NCI-H2196 (cell line): ENCODE measurements around the gene TMCO2.

Source experiments
- DNase-seq: peaks from one replicate; lab custom pipeline; 2025; ENCODE audit not compliant: unreplicated experiment; lab: John Stamatoyannopoulos, UW

TMCO2 gene

DNA sequence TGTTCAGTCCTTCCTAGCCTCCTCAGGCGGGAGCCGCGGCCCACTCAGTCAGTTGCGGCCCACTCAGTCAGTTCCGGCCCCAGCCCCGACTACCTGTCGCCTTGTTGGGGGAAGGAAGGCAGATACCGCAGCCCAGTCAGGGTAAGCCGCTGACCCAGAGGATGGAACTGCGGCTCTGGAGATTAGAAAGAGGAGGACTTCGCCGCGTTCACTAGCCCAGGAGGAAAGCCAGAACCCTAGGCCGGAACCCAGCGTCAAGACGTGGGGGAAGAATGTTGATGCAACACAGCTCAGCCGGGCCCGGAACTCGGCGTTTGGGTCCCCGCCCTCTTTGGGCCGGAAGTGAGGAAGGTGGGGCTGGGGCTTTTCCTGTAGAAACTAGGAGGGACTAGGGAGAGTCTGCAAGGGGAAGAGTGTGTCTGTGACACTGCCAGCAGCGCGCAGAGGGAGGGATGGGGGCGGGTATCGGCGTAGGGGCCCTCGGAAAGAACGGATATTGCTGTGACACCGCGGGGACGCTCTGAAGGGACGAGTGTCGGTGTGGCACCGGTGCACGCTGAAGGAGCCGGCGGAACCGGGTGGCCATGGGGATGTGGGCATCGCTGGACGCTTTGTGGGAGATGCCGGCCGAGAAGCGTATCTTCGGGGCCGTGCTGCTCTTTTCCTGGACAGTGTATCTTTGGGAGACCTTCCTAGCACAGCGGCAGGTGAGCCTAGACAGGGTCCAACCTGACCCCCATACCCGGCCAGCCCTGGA lies 10.1 kb downstream of the TMCO2 start, which contains the start of gene ZMPSTE24:
TSS of gene ZMPSTE24 (plus strand) at position 549 of the 757 bp plus-strand sequence. CDS start at position 585, 36 bp downstream.
- peak; percentile 95 for DNase-seq

- no peak for DNase-seq
These were observed 10.7 kb downstream of the TMCO2 start for GRCh38 chr1:40258445-40258769.

GRCh38 chr1:40264354-40264781 lies 16.6 kb downstream of the TMCO2 start:
- no peak for DNase-seq

DNA sequence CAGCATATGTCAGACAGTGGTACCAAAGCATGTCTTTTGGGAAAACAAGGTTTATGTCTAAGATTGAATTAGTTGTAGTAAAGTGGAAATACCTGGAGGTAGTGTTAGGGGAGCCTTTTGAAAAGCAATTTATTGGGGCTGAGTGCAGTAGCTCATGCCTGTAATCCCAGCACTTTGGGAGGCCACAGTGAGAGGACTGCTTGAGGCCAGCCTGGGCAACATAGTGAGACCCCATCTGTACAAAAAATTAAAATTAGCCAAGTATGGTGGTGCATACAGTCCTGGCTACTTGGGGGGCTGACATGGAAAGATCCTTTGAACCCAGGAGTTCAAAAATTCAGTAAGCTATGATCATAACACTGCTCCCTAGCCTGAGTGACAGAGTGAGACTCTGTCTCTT lies 17.6 kb downstream of the TMCO2 start:
- DNase-seq = no peak

DNA sequence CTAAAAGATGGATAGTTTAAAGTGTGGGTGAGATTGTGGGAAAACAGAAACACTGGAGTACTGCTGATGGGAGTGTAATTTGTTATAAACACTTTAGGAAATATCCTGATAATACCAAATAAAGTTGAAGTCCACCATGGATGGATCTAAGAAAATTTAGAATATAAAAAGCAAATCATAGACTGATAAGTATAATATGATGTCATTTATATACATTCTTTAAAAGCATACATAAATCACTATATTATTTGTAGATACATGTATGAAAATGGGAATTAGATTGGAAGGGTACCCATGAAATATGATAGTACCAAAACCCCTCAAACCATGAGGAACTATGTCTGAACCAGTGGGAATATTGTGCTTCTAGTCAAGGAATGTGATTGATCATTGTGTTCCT lies 18.2 kb downstream of the TMCO2 start:
- no peak for DNase-seq

DNA sequence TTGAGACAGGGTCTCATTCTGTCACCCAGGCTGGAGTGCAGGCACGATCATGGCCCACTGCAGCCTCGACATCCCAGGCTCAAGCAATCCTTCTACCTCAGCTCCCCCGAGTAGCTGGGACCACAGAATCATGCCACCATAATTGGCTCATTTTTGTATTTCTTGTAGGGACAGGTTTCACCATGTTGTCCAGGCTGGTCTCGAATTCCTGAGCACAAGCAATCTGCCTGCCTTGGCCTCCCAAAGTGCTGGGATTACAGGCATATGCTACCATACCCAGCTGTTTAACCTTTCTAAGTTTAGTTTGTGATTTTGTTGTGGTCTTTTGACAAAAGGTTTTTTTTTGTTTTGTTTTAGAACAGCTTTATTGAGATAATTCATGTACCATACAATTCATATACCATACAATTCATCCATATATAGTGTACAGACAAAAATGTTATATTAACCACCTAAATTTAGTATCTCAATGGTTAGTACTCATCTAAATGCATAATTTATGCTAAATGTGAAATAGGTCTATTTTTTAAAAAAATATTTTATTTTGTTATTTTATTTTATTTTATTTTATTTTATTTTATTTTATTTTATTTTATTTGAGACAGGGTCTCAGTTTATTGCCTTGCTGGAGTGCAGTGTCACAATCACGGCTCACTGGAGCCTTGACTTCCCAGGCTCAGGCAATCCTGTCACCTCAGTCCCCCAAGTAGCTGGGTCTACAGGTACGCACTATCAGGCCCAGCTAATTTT lies 19.2 kb downstream of the TMCO2 start:
- no peak for DNase-seq

- peak; percentile 11 for DNase-seq
These were observed 20.0 kb downstream of the TMCO2 start for GRCh38 chr1:40267767-40268187.

GRCh38 chr1:40268211-40268610 lies 20.5 kb downstream of the TMCO2 start:
- no peak for DNase-seq

- no peak for DNase-seq
These were observed 22.6 kb downstream of the TMCO2 start for GRCh38 chr1:40270152-40270834.

- no peak for DNase-seq
These were observed 25.0 kb downstream of the TMCO2 start for GRCh38 chr1:40272653-40273213.

DNA sequence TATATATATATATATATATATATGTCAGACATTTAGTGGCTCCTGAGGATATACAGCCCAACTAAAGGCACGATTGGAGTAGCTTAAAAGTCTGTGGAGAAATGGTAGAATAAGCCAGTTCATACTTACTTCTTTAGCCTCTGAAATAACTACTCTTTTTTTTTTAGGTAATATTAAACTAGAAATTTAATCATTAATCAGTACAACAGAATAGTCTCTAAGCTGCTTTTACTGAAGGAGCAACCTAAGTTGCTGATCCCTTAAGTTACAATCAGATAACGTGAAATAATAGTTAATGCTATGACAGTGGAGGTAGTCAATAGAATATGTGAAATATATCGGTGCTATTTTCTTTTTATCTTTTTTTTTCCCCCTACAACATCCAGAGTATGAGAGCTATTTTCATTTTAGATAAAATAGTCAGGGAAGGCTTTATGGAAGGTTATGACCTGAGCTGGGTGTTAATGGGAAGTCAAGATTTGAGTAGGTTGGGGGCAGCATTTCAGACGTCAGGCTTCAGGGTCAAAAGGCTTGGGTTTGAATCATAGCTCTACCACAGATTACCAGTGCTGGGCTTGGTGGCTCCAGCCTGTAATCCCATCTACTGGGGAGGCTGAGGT lies 25.9 kb downstream of the TMCO2 start:
- DNase-seq = no peak

- DNase-seq = no peak
These were observed 26.6 kb downstream of the TMCO2 start for GRCh38 chr1:40274331-40274730.

- no peak for DNase-seq
These were observed 28.4 kb downstream of the TMCO2 start for GRCh38 chr1:40276122-40276521.

GRCh38 chr1:40281853-40282252 lies 34.1 kb downstream of the TMCO2 start:
- DNase-seq = peak; percentile 51

DNA sequence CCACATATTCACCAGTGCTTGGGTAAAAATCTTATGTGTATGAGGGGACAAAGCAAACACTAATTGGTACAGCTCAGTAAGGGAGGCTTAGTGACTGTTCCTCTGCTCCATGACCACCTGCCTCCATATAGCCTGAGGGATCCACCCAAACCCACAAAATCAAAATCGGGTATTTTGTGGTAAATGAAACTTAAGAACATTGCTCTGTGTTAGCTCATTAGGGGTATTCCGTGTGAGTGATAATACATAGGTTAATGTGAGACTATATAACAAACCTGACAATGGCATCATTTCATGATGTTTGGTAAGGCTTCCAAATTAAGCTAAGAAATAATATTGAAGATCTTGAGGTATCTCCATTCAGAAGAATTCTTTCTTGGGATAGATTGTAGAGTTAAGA lies 43.6 kb downstream of the TMCO2 start:
- no peak for DNase-seq

DNA sequence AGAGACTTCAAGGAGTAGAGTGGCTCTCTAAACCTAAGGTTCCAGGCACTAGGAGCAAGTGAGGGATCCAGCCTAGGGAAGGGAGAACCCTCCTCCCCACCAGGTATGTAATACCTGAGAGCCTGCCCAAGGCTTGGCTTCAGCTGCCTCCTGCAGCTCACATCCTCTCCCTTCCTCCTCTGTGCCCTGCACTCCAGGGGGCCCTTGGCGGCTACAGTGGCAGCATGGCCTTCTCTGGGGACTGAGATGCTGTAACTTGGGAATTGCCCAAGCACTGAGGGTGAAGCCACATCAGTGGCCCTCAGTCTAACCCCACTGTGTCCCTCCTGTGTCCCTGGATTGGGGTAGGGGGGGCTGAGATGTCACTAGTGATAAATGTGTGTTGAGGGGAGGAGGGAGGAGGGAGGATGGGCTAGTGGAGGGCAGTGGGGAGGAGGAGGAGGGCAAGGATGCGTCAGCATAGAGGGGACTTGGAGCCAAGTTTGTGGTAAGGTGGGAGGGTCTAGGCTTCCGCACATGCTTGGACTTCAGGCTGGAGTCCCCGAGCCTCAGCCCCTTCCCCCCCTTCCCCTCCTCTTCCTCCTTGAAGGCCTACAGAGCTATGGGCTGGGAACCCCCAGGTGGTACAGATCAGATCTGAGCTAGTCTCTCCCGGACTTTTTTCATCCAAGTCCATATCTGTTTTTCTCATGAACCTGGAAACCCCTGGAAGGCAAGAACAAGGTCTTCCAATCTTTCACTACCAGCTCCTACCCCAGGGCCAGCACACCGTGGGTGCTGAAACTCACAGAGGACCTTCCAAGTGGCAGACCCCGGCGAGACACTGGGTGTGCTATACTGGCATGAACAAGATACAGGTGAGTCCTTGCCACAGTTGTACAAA lies 51.9 kb downstream of the TMCO2 start:
- DNase-seq = no peak

GRCh38 chr1:40300249-40300567 lies 52.5 kb downstream of the TMCO2 start:
- no peak for DNase-seq

DNA sequence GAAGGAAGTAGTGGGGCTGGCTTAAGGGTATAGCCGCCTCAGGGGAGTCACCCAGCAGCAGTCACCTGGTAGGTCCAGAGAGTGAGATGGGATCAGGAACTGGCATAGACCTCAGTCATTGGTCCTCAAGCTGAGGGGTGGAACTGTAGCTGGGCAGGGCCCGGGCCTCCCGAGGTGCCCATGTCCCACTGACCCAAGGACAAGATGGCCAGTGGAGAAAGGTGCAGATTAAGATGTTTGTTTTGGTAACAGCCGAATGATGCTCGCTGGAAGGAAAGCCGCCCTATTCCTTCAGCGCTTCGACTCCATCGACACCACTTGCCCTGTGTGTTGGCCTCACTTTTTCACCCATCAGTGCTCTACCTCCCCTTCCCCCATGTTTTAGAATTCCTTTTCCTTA lies 52.9 kb downstream of the TMCO2 start:
- no peak for DNase-seq

- no peak for DNase-seq
These were observed 53.3 kb downstream of the TMCO2 start for GRCh38 chr1:40301066-40301465.
